Astrocyte (in vitro differentiated cells and primary cell): ENCODE results near the gene MIGA1. TPM values are rescaled to one million over a fixed set of nuclear protein-coding genes. Genes with fewer than 3 reads are reported as not detected.
"Not testable (repeated sequence)": the region's sequence is repeated elsewhere in the genome, so short reads cannot be mapped to it uniquely, and the experiment has no call there.

Source experiments
- DNase-seq: peaks from one replicate; pipeline ENCODE4 v3.0.0-alpha.2; 2010; ENCODE audit warnings: low read depth
- FAIRE-seq: peaks from 2 replicates; lab custom pipeline; 2011; peaks lifted over from hg19 to GRCh38; lab: Jason Lieb, UNC
- H2AFZ ChIP-seq: 2 replicates; pipeline ENCODE4 v1.6.0; 2012; ENCODE audit warnings: low read depth, low read length, inconsistent platforms
- H3K27ac ChIP-seq: 2 replicates; pipeline ENCODE4 v1.5.1; 2011; ENCODE audit warnings: low read depth, low read length, inconsistent platforms
- H3K27me3 ChIP-seq: 2 replicates; pipeline ENCODE4 v1.6.0; 2011; ENCODE audit warnings: low read length, inconsistent platforms; ENCODE audit not compliant: insufficient read depth
- H3K36me3 ChIP-seq: 2 replicates; pipeline ENCODE4 v1.5.1; 2011; ENCODE audit warnings: low read length, inconsistent platforms; ENCODE audit not compliant: insufficient read depth
- H3K4me1 ChIP-seq: 2 replicates; pipeline ENCODE4 v1.5.1; 2011; ENCODE audit warnings: low read length, inconsistent platforms; ENCODE audit not compliant: insufficient read depth
- H3K4me2 ChIP-seq: 2 replicates; pipeline ENCODE4 v1.6.0; 2012; ENCODE audit warnings: low read length, inconsistent platforms
- H3K4me3 ChIP-seq: 2 replicates; pipeline ENCODE4 v1.5.1; 2011; ENCODE audit warnings: low read depth, mild to moderate bottlenecking, low read length, inconsistent platforms; ENCODE audit not compliant: insufficient read depth
- H3K79me2 ChIP-seq: 2 replicates; pipeline ENCODE4 v1.6.0; 2012; ENCODE audit warnings: mild to moderate bottlenecking, low read length, inconsistent platforms; ENCODE audit not compliant: insufficient read depth
- H3K9ac ChIP-seq: 2 replicates; pipeline ENCODE4 v1.6.0; 2012; ENCODE audit warnings: mild to moderate bottlenecking, low read length, inconsistent platforms
- H3K9me3 ChIP-seq: 2 replicates; pipeline ENCODE4 v1.5.1; 2012; ENCODE audit warnings: low read depth, mild to moderate bottlenecking, low read length, inconsistent platforms; ENCODE audit not compliant: insufficient read depth
- H4K20me1 ChIP-seq: 2 replicates; pipeline ENCODE4 v1.6.0; 2012; ENCODE audit warnings: low read length, inconsistent platforms; ENCODE audit not compliant: insufficient read depth
- H3K27ac Mint-ChIP-seq: one replicate; pipeline ENCODE4 v1.8.0; 2021; ENCODE audit warnings: mild to moderate bottlenecking, mixed read lengths; ENCODE audit not compliant: unreplicated experiment
- H3K27me3 Mint-ChIP-seq: one replicate; pipeline ENCODE4 v1.8.0; 2021; ENCODE audit warnings: low read depth, mixed read lengths; ENCODE audit not compliant: unreplicated experiment
- H3K36me3 Mint-ChIP-seq: one replicate; pipeline ENCODE4 v1.8.0; 2021; ENCODE audit warnings: low read depth, mixed read lengths; ENCODE audit not compliant: unreplicated experiment
- H3K4me1 Mint-ChIP-seq: one replicate; pipeline ENCODE4 v1.8.0; 2021; ENCODE audit warnings: low read depth, mixed read lengths; ENCODE audit not compliant: unreplicated experiment
- H3K4me3 Mint-ChIP-seq: one replicate; pipeline ENCODE4 v1.8.0; 2021; ENCODE audit warnings: mild to moderate bottlenecking, moderate library complexity, mixed read lengths; ENCODE audit not compliant: unreplicated experiment
- H3K9me3 Mint-ChIP-seq: one replicate; pipeline ENCODE4 v1.8.0; 2021; ENCODE audit warnings: mild to moderate bottlenecking, mixed read lengths; ENCODE audit not compliant: unreplicated experiment
- CTCF ChIP-seq: IDR thresholded peaks from 2 replicates; pipeline ENCODE4 v1.5.1; 2011; ENCODE audit warnings: low read depth, mild to moderate bottlenecking, inconsistent platforms, low read length, moderate library complexity; ENCODE audit not compliant: insufficient read depth
- EZH2 ChIP-seq: IDR thresholded peaks from 2 replicates; pipeline ENCODE4 v1.6.1; 2012; ENCODE audit warnings: mild to moderate bottlenecking, low read length, inconsistent platforms; ENCODE audit not compliant: insufficient read depth
- total RNA-seq: library from RNA; stranded (reverse); gene quantifications from 2 replicates; pipeline ENCODE4 v1.2.1, GENCODE V29; 2021

The MIGA1 gene
- total RNA-seq, 1 donor from 2014 or later = 17.7 TPM

GRCh38 chr1:77783141-77783540, 3.7 kb downstream of the MIGA1 start:
- Histone ChIP-seq H3K79me2 (peaks cover 49% of the 10 kb centered on the region), H4K20me1 (peaks cover 9% of the 10 kb centered on the region), H3K36me3 (peaks cover 9% of the 10 kb centered on the region), H2AFZ (no peak overlapping the region), H3K27ac (no peak overlapping the region), H3K27me3 (no peaks in the 10 kb centered on the region), H3K4me2 (no peak overlapping the region), H3K4me3 (no peak overlapping the region), H3K4me1 (no peaks in the 10 kb centered on the region), H3K9me3 (no peaks in the 10 kb centered on the region), H3K9ac (no peak overlapping the region)
- Mint-ChIP-seq H3K4me1 (peaks cover 6% of the 10 kb centered on the region), H3K27ac (no peak overlapping the region), H3K9me3 (no peaks in the 10 kb centered on the region), H3K36me3 (peaks cover 29% of the 10 kb centered on the region), H3K4me3 (no peak overlapping the region), H3K27me3 (no peaks in the 10 kb centered on the region)
- FAIRE-seq (no peak), DNase-seq (no peak)
- no peak for TF ChIP-seq EZH2
- TF ChIP-seq CTCF = no peak

- H4K20me1 ChIP-seq, H2AFZ ChIP-seq, H3K4me3 Mint-ChIP-seq, H3K27me3 ChIP-seq, H3K4me1 ChIP-seq, H3K9me3 Mint-ChIP-seq, H3K27ac Mint-ChIP-seq, H3K4me3 ChIP-seq, H3K4me2 ChIP-seq, H3K9me3 ChIP-seq, H3K27me3 Mint-ChIP-seq, H3K27ac ChIP-seq, FAIRE-seq, H3K9ac ChIP-seq, DNase-seq, H3K4me1 Mint-ChIP-seq: not testable (repeated sequence)
- Histone ChIP-seq H3K79me2 (peaks cover 25% of the 10 kb centered on the region), H3K36me3 (peaks cover 14% of the 10 kb centered on the region)
- peaks cover 35% of the 10 kb centered on the region for H3K36me3 Mint-ChIP-seq
Observed at GRCh38 chr1:77786093-77786741, 6.8 kb downstream of the MIGA1 start.

- Histone ChIP-seq H3K79me2 (peaks cover 14% of the 10 kb centered on the region), H2AFZ (no peak overlapping the region), H3K36me3 (no peaks in the 10 kb centered on the region), H3K9me3 (no peaks in the 10 kb centered on the region), H3K4me3 (no peak overlapping the region), H3K27ac (no peak overlapping the region), H3K4me2 (no peak overlapping the region), H3K4me1 (peaks cover 7% of the 10 kb centered on the region), H4K20me1 (no peaks in the 10 kb centered on the region), H3K27me3 (no peaks in the 10 kb centered on the region), H3K9ac (no peak overlapping the region)
- no peak for TF ChIP-seq EZH2
- TF ChIP-seq CTCF = no peak
- H3K27me3 Mint-ChIP-seq = no peaks in the 10 kb centered on the region
- no peaks in the 10 kb centered on the region for H3K9me3 Mint-ChIP-seq
- H3K36me3 Mint-ChIP-seq = peaks cover 5% of the 10 kb centered on the region
- H3K27ac Mint-ChIP-seq = no peak overlapping the region
- DNase-seq = no peak
- H3K4me1 Mint-ChIP-seq = peaks cover 14% of the 10 kb centered on the region
- FAIRE-seq = no peak
- no peak overlapping the region for H3K4me3 Mint-ChIP-seq
Observed at GRCh38 chr1:77794550-77794949, 15.1 kb downstream of the MIGA1 start.
